ENCODE data around the gene AMZ1. TPM values are rescaled to one million over a fixed set of nuclear protein-coding genes. Genes with fewer than 3 reads are reported as not detected.

Gene AMZ1
- total RNA-seq, 4 donors from 2014 or later: under 0.01 to 1.2 (median 0.53) TPM

- Histone ChIP-seq H3K27ac (replicated peaks in 1 of 4) (no peak overlapping the region), H3K4me1 (peaks cover 0 to 5% (median 0%) of the 10 kb centered on the region in 4 donors), H3K36me3 (no peaks in the 10 kb centered on the region), H3K9me3 (no peaks in the 10 kb centered on the region), H3K4me3 (no peak overlapping the region), H3K27me3 (no peaks in the 10 kb centered on the region)
- intact Hi-C loops (cut with DNase I): no loop called here
- DNase-seq (ENCODE audit: extremely low spot score): no peak
- 85% methylated on average over 5 of the region's 5 CpGs for WGBS
- TF ChIP-seq POLR2AphosphoS5 (IDR thresholded peaks at IDR 0.05) (no peak), CTCF (IDR thresholded peaks at IDR 0.05) (no peak), EP300 (IDR thresholded peaks at IDR 0.05) (no peak), POLR2A (IDR thresholded peaks at IDR 0.05; ENCODE audit: low read depth) (no peak)
Measured at GRCh38 chr7:2750004-2750407, 62.0 kb downstream of the AMZ1 start.

- DNase-seq (ENCODE audit: extremely low spot score): no peak
- no peaks in the 10 kb centered on the region for H3K36me3 ChIP-seq
- WGBS: 78% methylated on average over 5 of the region's 5 CpGs
- H3K27me3 ChIP-seq: no peaks in the 10 kb centered on the region
- H3K27ac ChIP-seq (replicated peaks in 1 of 4): no peak overlapping the region
- TF ChIP-seq POLR2A (IDR thresholded peaks at IDR 0.05; ENCODE audit: low read depth) (no peak), EP300 (IDR thresholded peaks at IDR 0.05) (no peak), POLR2AphosphoS5 (IDR thresholded peaks at IDR 0.05) (no peak), CTCF (IDR thresholded peaks at IDR 0.05) (no peak)
- H3K4me1 ChIP-seq: peaks cover 0 to 5% (median 0%) of the 10 kb centered on the region in 4 donors
- no peaks in the 10 kb centered on the region for H3K9me3 ChIP-seq
- intact Hi-C loops (cut with DNase I): no loop called here
- no peak overlapping the region for H3K4me3 ChIP-seq
Measured at GRCh38 chr7:2751086-2751485, 63.1 kb downstream of the AMZ1 start.

- peaks cover 0 to 4% (median 0%) of the 10 kb centered on the region in 4 donors for H3K36me3 ChIP-seq
- H3K4me1 ChIP-seq: peaks cover 14 to 17% (median 16%) of the 10 kb centered on the region in 4 donors
- intact Hi-C loops (cut with DNase I): no loop called here
- WGBS: 99% methylated on average over 3 of the region's 3 CpGs
- H3K4me3 ChIP-seq: no peak overlapping the region
- no peaks in the 10 kb centered on the region for H3K9me3 ChIP-seq
- no peak overlapping the region for H3K27ac ChIP-seq (replicated peaks in 1 of 4)
- no peak for DNase-seq (ENCODE audit: extremely low spot score)
- H3K27me3 ChIP-seq: no peaks in the 10 kb centered on the region
- no peak for TF ChIP-seq EP300 (IDR thresholded peaks at IDR 0.05)
- TF ChIP-seq POLR2AphosphoS5 (IDR thresholded peaks at IDR 0.05): no peak
- no peak for TF ChIP-seq POLR2A (IDR thresholded peaks at IDR 0.05; ENCODE audit: low read depth)
- TF ChIP-seq CTCF (IDR thresholded peaks at IDR 0.05): no peak
Measured at GRCh38 chr7:2753148-2753547, 65.1 kb downstream of the AMZ1 start.

GRCh38 chr7:2754086-2754485, 66.1 kb downstream of the AMZ1 start:
- Histone ChIP-seq H3K9me3 (no peaks in the 10 kb centered on the region), H3K4me1 (peaks cover 23 to 26% (median 25%) of the 10 kb centered on the region in 4 donors), H3K27me3 (no peaks in the 10 kb centered on the region), H3K36me3 (peaks cover 0 to 4% (median 0%) of the 10 kb centered on the region in 4 donors), H3K4me3 (no peak overlapping the region), H3K27ac (replicated peaks in 1 of 4) (no peak overlapping the region)
- intact Hi-C loops (cut with DNase I): no loop called here
- DNase-seq (ENCODE audit: extremely low spot score): no peak
- TF ChIP-seq CTCF (IDR thresholded peaks at IDR 0.05) (no peak), POLR2A (IDR thresholded peaks at IDR 0.05; ENCODE audit: low read depth) (no peak), EP300 (IDR thresholded peaks at IDR 0.05) (no peak), POLR2AphosphoS5 (IDR thresholded peaks at IDR 0.05) (no peak)
- 92% methylated on average over 5 of the region's 5 CpGs for WGBS

GRCh38 chr7:2754912-2755311, 66.9 kb downstream of the AMZ1 start:
- Histone ChIP-seq H3K4me3 (no peak overlapping the region), H3K27me3 (no peaks in the 10 kb centered on the region), H3K27ac (replicated peaks in 1 of 4) (no peak overlapping the region), H3K4me1 (peaks cover 30 to 34% (median 33%) of the 10 kb centered on the region in 4 donors), H3K36me3 (peaks cover 0 to 4% (median 0%) of the 10 kb centered on the region in 4 donors), H3K9me3 (no peaks in the 10 kb centered on the region)
- TF ChIP-seq POLR2A (IDR thresholded peaks at IDR 0.05; ENCODE audit: low read depth): no peak
- WGBS: 98% methylated on average over 10 of the region's 10 CpGs
- DNase-seq (ENCODE audit: extremely low spot score): no peak
- intact Hi-C loops (cut with DNase I): no loop called here
